HG03378 (cell line): ENCODE measurements around the gene ARHGAP40.

Experiments
- ATAC-seq: cut with Tn5 transposase; IDR thresholded peaks from one replicate; pipeline ENCODE4 v1.9.1; 2021; ENCODE audit warnings: mild to moderate bottlenecking, moderate library complexity; ENCODE audit not compliant: unreplicated experiment

ARHGAP40 gene

GRCh38 chr20:38649275-38649891, 47.8 kb downstream of the ARHGAP40 start:
- ATAC-seq = no peak

GRCh38 chr20:38650010-38650409, 48.4 kb downstream of the ARHGAP40 start:
- no peak for ATAC-seq

GRCh38 chr20:38651154-38651553, 49.5 kb downstream of the ARHGAP40 start:
- no peak for ATAC-seq

- ATAC-seq = no peak
Observed at GRCh38 chr20:38651562-38651961, 50.0 kb downstream of the ARHGAP40 start.

- ATAC-seq = no peak
Observed at GRCh38 chr20:38652995-38653394, 51.4 kb downstream of the ARHGAP40 start.

- ATAC-seq = no peak
Observed at GRCh38 chr20:38657390-38657789, 55.8 kb downstream of the ARHGAP40 start.

GRCh38 chr20:38658879-38659596, 57.4 kb downstream of the ARHGAP40 start:
- no peak for ATAC-seq

GRCh38 chr20:38659597-38659880, 57.9 kb downstream of the ARHGAP40 start:
- ATAC-seq = no peak

GRCh38 chr20:38660429-38660828, 58.8 kb downstream of the ARHGAP40 start:
- no peak for ATAC-seq

- ATAC-seq = no peak
Observed at GRCh38 chr20:38663660-38664059, 62.1 kb downstream of the ARHGAP40 start.

- no peak for ATAC-seq
Observed at GRCh38 chr20:38664284-38664683, 62.7 kb downstream of the ARHGAP40 start.

- no peak for ATAC-seq
Observed at GRCh38 chr20:38665094-38665493, 63.5 kb downstream of the ARHGAP40 start.

- no peak for ATAC-seq
Observed at GRCh38 chr20:38665506-38666285, 64.1 kb downstream of the ARHGAP40 start.

GRCh38 chr20:38667417-38667956, 65.9 kb downstream of the ARHGAP40 start:
- no peak for ATAC-seq

- no peak for ATAC-seq
Observed at GRCh38 chr20:38669688-38670087, 68.1 kb downstream of the ARHGAP40 start.

- ATAC-seq = no peak
Observed at GRCh38 chr20:38670786-38671185, 69.2 kb downstream of the ARHGAP40 start.

GRCh38 chr20:38671186-38671585, 69.6 kb downstream of the ARHGAP40 start:
- ATAC-seq = no peak

- ATAC-seq = no peak
Observed at GRCh38 chr20:38671701-38672292, 70.2 kb downstream of the ARHGAP40 start.

GRCh38 chr20:38672504-38672903, 70.9 kb downstream of the ARHGAP40 start:
- no peak for ATAC-seq

- ATAC-seq = no peak
Observed at GRCh38 chr20:38673261-38673660, 71.7 kb downstream of the ARHGAP40 start.

- no peak for ATAC-seq
Observed at GRCh38 chr20:38673725-38674091, 72.1 kb downstream of the ARHGAP40 start.
